GM20000 (cell line): ENCODE data around the gene PHLDB1.
"Not testable (repeated sequence)": the region's sequence is repeated elsewhere in the genome, so short reads cannot be mapped to it uniquely, and the experiment has no call there.

Source experiments
- DNase-seq: peaks from one replicate; pipeline ENCODE4 v3.0.0; 2012; ENCODE audit warnings: low spot score
- TF ChIP-seq, protein P1 (sequence below): IDR thresholded peaks from 2 replicates; pipeline ENCODE4 v1.5.1; 2012; ENCODE audit warnings: mild to moderate bottlenecking, control low read depth; ENCODE audit errors: extremely low read depth, missing control alignments

Gene PHLDB1

DNA sequence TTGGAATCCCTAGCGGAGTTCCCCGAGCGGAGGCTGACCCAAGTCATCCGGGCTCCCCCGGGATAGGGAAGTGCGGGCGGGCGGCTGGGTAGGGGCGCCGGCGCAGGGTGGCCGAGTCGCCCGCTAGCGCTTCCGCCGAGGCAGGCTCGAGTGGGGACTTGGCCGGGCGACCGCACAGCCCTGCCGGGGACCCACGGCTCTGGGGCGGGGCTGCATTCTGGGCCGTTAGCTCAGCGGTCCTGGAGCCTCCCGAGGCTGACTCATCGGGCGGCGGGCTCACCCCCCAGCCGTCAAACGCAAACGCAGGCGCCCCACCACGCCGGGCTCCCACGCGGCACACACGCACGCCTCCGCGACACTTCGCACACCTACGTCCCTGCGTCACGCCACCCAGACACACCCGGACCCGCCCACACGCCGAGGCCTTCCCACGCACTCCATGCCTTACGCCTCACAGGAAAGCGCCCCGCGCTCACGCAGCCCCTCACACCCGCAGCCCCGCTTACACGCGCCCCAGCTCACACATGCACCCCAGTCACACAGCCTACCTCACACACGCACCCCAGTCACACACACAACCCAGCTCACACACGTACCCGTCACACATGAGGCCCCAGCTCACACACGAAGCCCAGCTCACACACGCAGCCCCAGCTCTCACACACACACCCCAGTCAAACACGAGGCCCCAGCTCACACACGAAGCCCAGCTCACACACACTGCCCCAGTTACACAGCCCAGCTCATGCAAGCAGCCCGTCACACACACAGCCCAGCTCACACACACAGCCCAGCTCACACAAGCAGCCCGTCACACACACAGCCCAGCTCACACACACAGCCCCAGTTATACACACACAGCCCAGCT lies 1.2 kb downstream of the PHLDB1 start:
- no peak for DNase-seq
- TF ChIP-seq, protein P1, sequence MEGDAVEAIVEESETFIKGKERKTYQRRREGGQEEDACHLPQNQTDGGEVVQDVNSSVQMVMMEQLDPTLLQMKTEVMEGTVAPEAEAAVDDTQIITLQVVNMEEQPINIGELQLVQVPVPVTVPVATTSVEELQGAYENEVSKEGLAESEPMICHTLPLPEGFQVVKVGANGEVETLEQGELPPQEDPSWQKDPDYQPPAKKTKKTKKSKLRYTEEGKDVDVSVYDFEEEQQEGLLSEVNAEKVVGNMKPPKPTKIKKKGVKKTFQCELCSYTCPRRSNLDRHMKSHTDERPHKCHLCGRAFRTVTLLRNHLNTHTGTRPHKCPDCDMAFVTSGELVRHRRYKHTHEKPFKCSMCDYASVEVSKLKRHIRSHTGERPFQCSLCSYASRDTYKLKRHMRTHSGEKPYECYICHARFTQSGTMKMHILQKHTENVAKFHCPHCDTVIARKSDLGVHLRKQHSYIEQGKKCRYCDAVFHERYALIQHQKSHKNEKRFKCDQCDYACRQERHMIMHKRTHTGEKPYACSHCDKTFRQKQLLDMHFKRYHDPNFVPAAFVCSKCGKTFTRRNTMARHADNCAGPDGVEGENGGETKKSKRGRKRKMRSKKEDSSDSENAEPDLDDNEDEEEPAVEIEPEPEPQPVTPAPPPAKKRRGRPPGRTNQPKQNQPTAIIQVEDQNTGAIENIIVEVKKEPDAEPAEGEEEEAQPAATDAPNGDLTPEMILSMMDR, result no peak

DNA sequence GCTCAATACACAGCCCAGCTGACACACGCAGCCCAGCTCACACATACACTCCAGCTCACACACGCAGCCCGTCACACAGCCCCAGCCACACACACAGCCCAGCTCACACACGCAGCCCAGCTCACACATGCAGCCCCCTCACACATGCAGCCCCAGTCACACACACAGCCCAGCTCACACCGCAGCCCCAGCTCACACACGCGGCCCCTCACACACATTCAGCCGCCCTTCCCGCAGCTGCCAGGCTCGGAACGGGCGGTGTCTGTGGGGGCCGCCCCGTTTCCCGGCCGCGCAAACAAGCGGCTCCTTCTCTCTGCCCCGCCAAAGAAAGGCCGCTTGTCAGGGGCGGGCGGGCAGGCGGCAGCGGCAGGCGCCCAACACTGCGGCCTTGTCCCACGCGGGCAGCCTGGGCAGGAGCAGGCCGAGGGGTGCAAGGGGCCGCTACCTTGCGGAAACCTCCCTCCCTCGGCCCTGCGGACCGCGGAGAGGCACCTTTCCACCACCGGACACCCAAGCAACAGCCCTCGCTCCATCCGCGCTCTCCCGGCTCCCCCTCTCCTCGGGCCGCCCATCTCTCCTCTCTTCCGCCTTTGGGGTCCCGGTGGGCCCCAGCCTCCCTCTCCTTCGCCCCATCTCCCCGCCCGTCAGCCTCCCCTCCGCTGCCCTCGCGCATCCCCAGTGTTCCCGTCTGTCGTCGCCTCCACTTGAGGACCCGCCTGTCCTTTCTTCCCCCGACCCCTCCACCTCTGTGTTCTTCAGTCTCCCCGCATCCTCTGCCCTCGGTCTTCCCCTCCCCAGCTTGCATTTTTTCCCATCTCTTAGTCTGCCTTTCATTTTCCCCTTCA lies 2.2 kb downstream of the PHLDB1 start:
- DNase-seq, result no peak
- TF ChIP-seq, protein P1, result no peak

DNA sequence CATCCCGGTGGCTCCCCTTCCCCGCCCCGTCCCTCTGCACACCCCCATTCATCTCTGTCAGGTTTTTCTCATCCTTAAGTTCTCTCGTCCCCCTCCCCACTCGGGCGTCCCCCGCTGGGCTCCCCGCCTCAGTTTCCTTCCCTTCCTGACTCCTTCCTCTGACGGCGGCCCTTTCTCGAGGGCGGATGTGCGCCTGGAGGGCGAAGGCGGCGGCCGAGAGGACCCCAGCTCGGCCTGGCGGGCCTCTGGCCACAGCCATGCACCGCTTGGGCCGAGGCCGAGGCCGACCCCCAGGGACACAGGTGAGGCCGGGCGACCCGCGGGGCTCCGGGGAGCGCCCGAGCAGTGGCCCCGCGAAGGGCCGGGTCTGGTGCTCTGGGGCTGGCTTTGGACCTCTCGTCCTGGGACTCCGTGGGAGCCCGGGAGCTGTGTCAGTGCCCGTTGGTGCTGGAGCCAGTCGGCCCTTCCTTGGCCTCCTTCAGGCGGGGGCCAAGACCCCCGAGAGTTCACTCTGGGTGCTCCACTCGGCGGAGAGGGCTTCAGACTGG lies 2.9 kb downstream of the PHLDB1 start:
- TF ChIP-seq, protein P1, result no peak
- DNase-seq, result no peak

DNA sequence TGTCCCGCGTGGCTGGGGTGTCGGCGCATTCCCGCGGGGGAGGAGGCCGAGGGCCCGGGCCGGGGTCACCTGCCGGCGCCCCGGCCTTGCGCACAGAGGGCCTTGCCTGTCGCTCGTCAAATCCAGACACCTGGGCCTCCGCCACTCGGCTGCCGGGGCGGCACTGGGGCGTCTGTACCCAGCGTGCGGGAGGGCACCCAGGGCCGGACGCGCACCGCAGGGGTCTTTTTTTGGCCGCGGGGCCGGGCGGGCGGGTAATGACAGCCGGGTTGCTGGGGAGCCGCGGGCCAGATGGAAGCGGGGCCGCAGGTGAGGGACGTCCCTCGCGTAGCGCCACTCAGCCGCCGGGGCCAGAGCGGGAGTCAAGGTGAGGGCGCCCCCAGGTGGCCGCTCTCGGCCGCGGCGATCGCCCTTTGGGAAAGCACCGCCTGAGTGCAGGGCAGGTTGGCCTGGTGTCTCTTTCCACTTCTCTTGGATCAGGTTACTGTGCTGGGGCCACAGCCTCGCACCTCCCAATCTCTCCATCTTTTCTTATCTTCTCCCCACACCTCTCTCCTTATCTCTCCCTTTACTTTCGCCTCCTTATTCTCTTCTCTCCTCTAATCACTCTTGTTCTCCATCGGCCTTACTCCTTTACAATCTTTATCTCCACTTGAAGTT lies 3.5 kb downstream of the PHLDB1 start:
- DNase-seq, result peak; percentile 87
- TF ChIP-seq, protein P1, result peak; percentile 91

DNA sequence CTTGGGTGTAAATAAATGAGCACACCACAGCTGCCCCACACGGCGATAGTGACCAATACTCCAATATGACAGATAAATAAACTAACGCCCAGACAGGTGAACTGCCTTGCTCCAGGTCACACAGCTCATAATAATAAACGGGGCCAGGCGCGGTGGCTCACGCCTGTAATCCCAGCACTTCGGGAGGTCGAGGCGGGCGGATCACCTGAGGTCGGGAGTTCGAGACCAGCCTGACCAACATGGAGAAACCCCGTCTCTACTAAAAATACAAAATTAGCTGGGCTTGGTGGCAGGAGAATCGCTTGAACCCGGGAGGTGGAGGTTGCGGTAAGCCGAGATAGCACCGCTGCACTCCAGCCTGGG lies 4.0 kb downstream of the PHLDB1 start:
- not testable (repeated sequence) for DNase-seq

DNA sequence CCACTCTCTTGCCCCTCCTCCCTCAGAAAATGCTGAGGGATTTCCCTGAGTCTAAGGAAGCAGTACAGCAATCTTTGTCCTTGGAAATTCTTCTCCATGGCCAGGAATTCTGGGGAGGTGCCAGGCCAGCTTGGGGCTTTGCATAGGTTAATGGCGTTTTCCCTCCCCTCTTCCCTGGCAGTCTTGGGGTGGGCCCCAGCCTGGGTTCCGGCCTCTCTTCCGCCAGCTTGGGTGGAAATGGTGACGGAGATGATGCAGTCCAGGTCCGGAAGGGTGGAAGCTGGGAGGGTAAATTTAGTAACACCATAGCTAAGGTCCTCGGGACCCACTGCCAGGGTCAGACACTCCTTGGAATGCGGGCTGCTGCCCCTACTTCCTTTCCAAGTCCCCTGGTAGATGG lies 5.0 kb downstream of the PHLDB1 start:
- DNase-seq, result no peak
- TF ChIP-seq, protein P1, result no peak

DNA sequence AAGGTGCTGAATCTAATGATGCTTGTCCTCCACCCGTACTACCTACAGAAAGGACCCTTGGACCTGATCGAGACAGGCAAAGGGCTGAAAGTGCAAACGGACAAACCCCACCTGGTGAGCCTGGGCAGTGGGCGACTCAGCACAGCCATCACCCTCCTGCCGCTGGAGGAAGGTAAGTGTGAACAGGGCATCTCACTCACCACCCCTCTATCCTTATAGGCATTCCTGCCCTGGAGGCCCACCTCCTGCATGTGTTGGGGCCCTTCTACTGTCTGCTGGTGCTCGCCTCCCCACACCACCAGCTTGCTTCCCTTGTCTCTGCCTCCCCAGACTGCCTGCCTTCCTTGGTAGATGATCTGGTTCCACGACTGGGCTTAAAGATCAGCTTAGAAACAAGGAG lies 7.1 kb downstream of the PHLDB1 start:
- TF ChIP-seq, protein P1, result no peak
- no peak for DNase-seq
